GM19023 (cell line): ENCODE data around the gene FCHSD2.

ENCODE experiments used
- ATAC-seq: cut with Tn5 transposase; IDR thresholded peaks from one replicate; pipeline ENCODE4 v1.9.1; 2021; ENCODE audit warnings: mild to moderate bottlenecking, moderate library complexity; ENCODE audit not compliant: unreplicated experiment

Gene FCHSD2

GRCh38 chr11:72975778-72976521 is 166.2 kb downstream of the FCHSD2 start:
- ATAC-seq: no peak

GRCh38 chr11:72974487-72975205 is 167.5 kb downstream of the FCHSD2 start:
- ATAC-seq: no peak

GRCh38 chr11:72972496-72973128 is 169.5 kb downstream of the FCHSD2 start:
- no peak for ATAC-seq

GRCh38 chr11:72971192-72971967 is 170.7 kb downstream of the FCHSD2 start:
- ATAC-seq: no peak

GRCh38 chr11:72970557-72971118 is 171.5 kb downstream of the FCHSD2 start:
- ATAC-seq: no peak

- peak; percentile 58 for ATAC-seq
Observed at GRCh38 chr11:72969894-72970335, 172.2 kb downstream of the FCHSD2 start.

GRCh38 chr11:72968390-72968789 is 173.7 kb downstream of the FCHSD2 start:
- ATAC-seq: no peak

- no peak for ATAC-seq
Observed at GRCh38 chr11:72965672-72966071, 176.4 kb downstream of the FCHSD2 start.

GRCh38 chr11:72962717-72963116 is 179.4 kb downstream of the FCHSD2 start:
- ATAC-seq: no peak

GRCh38 chr11:72962084-72962483 is 180.0 kb downstream of the FCHSD2 start:
- ATAC-seq: no peak

GRCh38 chr11:72959998-72960731 is 182.0 kb downstream of the FCHSD2 start:
- ATAC-seq: no peak

- no peak for ATAC-seq
Observed at GRCh38 chr11:72958791-72959190, 183.3 kb downstream of the FCHSD2 start.

GRCh38 chr11:72955466-72955865 is 186.7 kb downstream of the FCHSD2 start:
- no peak for ATAC-seq

- no peak for ATAC-seq
Observed at GRCh38 chr11:72954860-72955259, 187.3 kb downstream of the FCHSD2 start.

GRCh38 chr11:72953637-72954036 is 188.5 kb downstream of the FCHSD2 start:
- no peak for ATAC-seq

GRCh38 chr11:72951888-72952287 is 190.2 kb downstream of the FCHSD2 start:
- no peak for ATAC-seq

- no peak for ATAC-seq
Observed at GRCh38 chr11:72951193-72951592, 190.9 kb downstream of the FCHSD2 start.

GRCh38 chr11:72950685-72951084 is 191.4 kb downstream of the FCHSD2 start:
- ATAC-seq: no peak

- ATAC-seq: no peak
Observed at GRCh38 chr11:72947229-72947628, 194.9 kb downstream of the FCHSD2 start.

- ATAC-seq: no peak
Observed at GRCh38 chr11:72943664-72944063, 198.5 kb downstream of the FCHSD2 start.
